Caco-2 (cell line): Measurements from ENCODE around the gene SDR42E2. TPM values are rescaled to one million over a fixed set of nuclear protein-coding genes. Genes with fewer than 3 reads are reported as not detected.

Source experiments
- BruUV-seq: library from RNA; stranded (reverse); fragments of 400-500 nt; replicated peaks from 2 replicates; lab custom pipeline; 2021; lab: Mats Ljungman, UMichigan
- CTCF ChIA-PET: fragments of 300-600 bp; sonication (Branson Sonifier 250); formaldehyde crosslinking; loops from one replicate; lab custom pipeline; 2022; ENCODE audit warnings: antibody characterized with exemption; lab: Charles Lee
- POLR2A ChIA-PET: fragments of 300-600 bp; sonication (Branson Sonifier 250); formaldehyde crosslinking; loops from one replicate; lab custom pipeline; 2022; ENCODE audit warnings: antibody characterized with exemption; lab: Charles Lee
- DNase-seq, 2 experiments: peaks; one replicate each; pipeline versions ENCODE4 v3.0.0 to v3.0.0-alpha.2; 2020 to 2022
- H3K27me3 ChIP-seq: replicated peaks from 2 replicates; pipeline ENCODE4 v1.6.0; 2011; ENCODE audit warnings: low read length; ENCODE audit not compliant: control insufficient read depth, insufficient read depth
- H3K36me3 ChIP-seq: 2 replicates; pipeline ENCODE4 v1.5.1; 2011; ENCODE audit warnings: low read length; ENCODE audit not compliant: control insufficient read depth, insufficient read depth
- H3K4me1 ChIP-seq: fragments of 250-450 bp; sonication (Bioruptor Pico); 2 replicates; pipeline ENCODE4 v1.5.1; 2020; ENCODE audit warnings: mild to moderate bottlenecking
- H3K4me3 ChIP-seq: 2 replicates; pipeline ENCODE4 v1.5.1; 2011; ENCODE audit warnings: low read depth, mild to moderate bottlenecking, control low read depth, low read length
- H3K9me3 ChIP-seq: fragments of 250-450 bp; sonication (Bioruptor Pico); 2 replicates; pipeline ENCODE4 v1.5.1; 2020; ENCODE audit warnings: mild to moderate bottlenecking, moderate library complexity
- H3K27ac Mint-ChIP-seq: one replicate; pipeline ENCODE4 v1.8.0; 2022; ENCODE audit warnings: mixed read lengths; ENCODE audit not compliant: unreplicated experiment
- H3K27me3 Mint-ChIP-seq: one replicate; pipeline ENCODE4 v1.8.0; 2022; ENCODE audit warnings: mixed read lengths; ENCODE audit not compliant: insufficient read depth, unreplicated experiment
- H3K36me3 Mint-ChIP-seq: one replicate; pipeline ENCODE4 v1.8.0; 2022; ENCODE audit warnings: mild to moderate bottlenecking, mixed read lengths; ENCODE audit not compliant: insufficient read depth, unreplicated experiment
- H3K4me1 Mint-ChIP-seq: one replicate; pipeline ENCODE4 v1.8.0; 2022; ENCODE audit warnings: low read depth, mixed read lengths; ENCODE audit not compliant: unreplicated experiment
- H3K4me3 Mint-ChIP-seq: one replicate; pipeline ENCODE4 v1.8.0; 2022; ENCODE audit warnings: mild to moderate bottlenecking, moderate library complexity, mixed read lengths; ENCODE audit not compliant: unreplicated experiment
- H3K9me3 Mint-ChIP-seq: one replicate; pipeline ENCODE4 v1.8.0; 2022; ENCODE audit warnings: mixed read lengths; ENCODE audit not compliant: unreplicated experiment
- intact Hi-C: fragments of 100-400 bp; cut with micrococcal nuclease; formaldehyde crosslinking; loops from one replicate; pipeline ENCODE4 v1.10.0; 2022; ENCODE audit not compliant: unreplicated experiment
- total RNA-seq: library from RNA; stranded (reverse); gene quantifications from 2 replicates; pipeline ENCODE4 v1.2.3, GENCODE V29; 2022
- TF ChIP-seq, protein P1 (sequence below), 2 experiments: fragments of 200-600 bp in 1 of 2; IDR thresholded peaks; 1 replicate in 1 of 2; 2 replicates in 1 of 2; pipeline versions ENCODE4 v1.5.1 to v1.8.0; 2011 to 2022; ENCODE audit warnings: antibody characterized with exemption in 1 of 2, control low read depth in 1 of 2, inconsistent platforms in 1 of 2, low read depth in 1 of 2, low read length in 1 of 2, mild to moderate bottlenecking in 1 of 2, moderate library complexity in 1 of 2; ENCODE audit not compliant: insufficient read depth in 1 of 2, severe bottlenecking in 1 of 2, unreplicated experiment in 1 of 2

SDR42E2 gene
- total RNA-seq, 1 experiment from 2014 or later, result not detected

- TF ChIP-seq, protein P1, sequence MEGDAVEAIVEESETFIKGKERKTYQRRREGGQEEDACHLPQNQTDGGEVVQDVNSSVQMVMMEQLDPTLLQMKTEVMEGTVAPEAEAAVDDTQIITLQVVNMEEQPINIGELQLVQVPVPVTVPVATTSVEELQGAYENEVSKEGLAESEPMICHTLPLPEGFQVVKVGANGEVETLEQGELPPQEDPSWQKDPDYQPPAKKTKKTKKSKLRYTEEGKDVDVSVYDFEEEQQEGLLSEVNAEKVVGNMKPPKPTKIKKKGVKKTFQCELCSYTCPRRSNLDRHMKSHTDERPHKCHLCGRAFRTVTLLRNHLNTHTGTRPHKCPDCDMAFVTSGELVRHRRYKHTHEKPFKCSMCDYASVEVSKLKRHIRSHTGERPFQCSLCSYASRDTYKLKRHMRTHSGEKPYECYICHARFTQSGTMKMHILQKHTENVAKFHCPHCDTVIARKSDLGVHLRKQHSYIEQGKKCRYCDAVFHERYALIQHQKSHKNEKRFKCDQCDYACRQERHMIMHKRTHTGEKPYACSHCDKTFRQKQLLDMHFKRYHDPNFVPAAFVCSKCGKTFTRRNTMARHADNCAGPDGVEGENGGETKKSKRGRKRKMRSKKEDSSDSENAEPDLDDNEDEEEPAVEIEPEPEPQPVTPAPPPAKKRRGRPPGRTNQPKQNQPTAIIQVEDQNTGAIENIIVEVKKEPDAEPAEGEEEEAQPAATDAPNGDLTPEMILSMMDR (IDR thresholded peaks at IDR 0.05; ENCODE audit: insufficient read depth in 1 of 2, low read depth in 1 of 2, low read length in 1 of 2, severe bottlenecking in 1 of 2, unreplicated experiment in 1 of 2), result peak; percentile 71 to 81
- Histone ChIP-seq H3K9me3 (no peaks in the 10 kb centered on the region), H3K27me3 (no peaks in the 10 kb centered on the region), H3K4me3 (no peak overlapping the region), H3K36me3 (no peaks in the 10 kb centered on the region), H3K4me1 (peaks cover 3% of the 10 kb centered on the region; the same call in 1 of the 2 replicates)
- Mint-ChIP-seq H3K36me3 (peaks cover 6% of the 10 kb centered on the region), H3K27me3 (no peaks in the 10 kb centered on the region), H3K9me3 (no peaks in the 10 kb centered on the region), H3K4me3 (peak overlapping the region; percentile 97), H3K27ac (no peak overlapping the region), H3K4me1 (no peaks in the 10 kb centered on the region)
- CTCF ChIA-PET, result interaction anchor here (0.5 to 2.0 kb wide), 19 partner anchors 10 to 478 kb away, joined by 3 to 35 read pairs (median 4); partner anchors contain the start of gene MOSMO
- DNase-seq, result peak; percentile 69 to 77
- POLR2A ChIA-PET, result no interaction called here
- intact Hi-C loops, result loop anchor here (1.0 to 5.0 kb wide), 5 partner anchors 47 to 188 kb away; partner anchors contain the start of gene PDZD9
- no TSS peak for BruUV-seq
Measured at GRCh38 chr16:22188595-22189442, 26.5 kb downstream of the SDR42E2 start.

GRCh38 chr16:22189473-22190080 lies 27.3 kb downstream of the SDR42E2 start:
- H3K4me1 ChIP-seq, result peaks cover 3% of the 10 kb centered on the region; the same call in 1 of the 2 replicates
- CTCF ChIA-PET, result interaction anchor here (1.0 to 2.0 kb wide), 4 partner anchors 69 to 182 kb away, joined by 8 to 35 read pairs (median 16); partner anchors contain the start of gene MOSMO
- Mint-ChIP-seq H3K9me3 (no peaks in the 10 kb centered on the region), H3K27me3 (no peaks in the 10 kb centered on the region), H3K27ac (no peak overlapping the region), H3K36me3 (peaks cover 6% of the 10 kb centered on the region), H3K4me3 (peak overlapping the region; percentile 97), H3K4me1 (no peaks in the 10 kb centered on the region)
- peak overlapping the region; percentile 91 for H3K4me3 ChIP-seq
- intact Hi-C loops, result loop anchor here (1.0 to 5.0 kb wide), 4 partner anchors 17 to 108 kb away; partner anchors contain the start of genes EEF2K and POLR3E
- H3K36me3 ChIP-seq, result no peaks in the 10 kb centered on the region
- POLR2A ChIA-PET, result no interaction called here
- DNase-seq, result no peak
- H3K9me3 ChIP-seq, result no peaks in the 10 kb centered on the region
- no peaks in the 10 kb centered on the region for H3K27me3 ChIP-seq
- BruUV-seq, result no TSS peak
- TF ChIP-seq, protein P1 (IDR thresholded peaks at IDR 0.05; ENCODE audit: insufficient read depth in 1 of 2, low read depth in 1 of 2, low read length in 1 of 2, severe bottlenecking in 1 of 2, unreplicated experiment in 1 of 2), result no peak
